H1 (cell line): Measurements from ENCODE around the gene AP3M1. TPM values are rescaled to one million over a fixed set of nuclear protein-coding genes. Genes with fewer than 3 reads are reported as not detected.
A peak's percentile ranks its signal among the peaks of the same experiment; 100 is the strongest.

Source experiments
- CTCF ChIA-PET: fragments of 300-600 bp; sonication (Branson Sonifier 250); formaldehyde crosslinking; loops from one replicate; lab custom pipeline; 2021; ENCODE audit not compliant: partially characterized antibody; lab: Charles Lee
- POLR2A ChIA-PET: fragments of 300-600 bp; sonication (Branson Sonifier 250); formaldehyde crosslinking; loops from one replicate; lab custom pipeline; 2021; ENCODE audit warnings: inconsistent platforms; ENCODE audit not compliant: partially characterized antibody; lab: Charles Lee
- DNase-seq, 2 experiments: peaks; one replicate each; pipeline versions ENCODE4 v3.0.0 to v3.0.0-alpha.2; 2010 to 2022; ENCODE audit warnings: low spot score in 2 of 2, low read depth in 1 of 2, mixed read lengths in 1 of 2
- FAIRE-seq: peaks from 2 replicates; lab custom pipeline; 2011; peaks lifted over from hg19 to GRCh38; lab: Jason Lieb, UNC
- H2AFZ ChIP-seq: 2 replicates; pipeline ENCODE4 v1.8.1; 2012; ENCODE audit warnings: low read length, inconsistent platforms
- H2AK5ac ChIP-seq: 2 replicates; pipeline ENCODE4 v1.6.1; 2013; ENCODE audit warnings: low read depth, low read length
- H2BK120ac ChIP-seq: replicated peaks from 2 replicates; pipeline ENCODE3; 2013; ENCODE audit warnings: low read depth, low read length, inconsistent platforms
- H2BK12ac ChIP-seq: 2 replicates; pipeline ENCODE4 v1.6.1; 2013; ENCODE audit warnings: low read depth, low read length
- H2BK15ac ChIP-seq: 2 replicates; pipeline ENCODE4 v1.6.1; 2013; ENCODE audit warnings: low read length
- H2BK20ac ChIP-seq: 2 replicates; pipeline ENCODE4 v1.6.1; 2013; ENCODE audit warnings: low read length
- H2BK5ac ChIP-seq: 2 replicates; pipeline ENCODE4 v1.6.1; 2013; ENCODE audit warnings: low read depth, low read length
- H3K14ac ChIP-seq: 2 replicates; pipeline ENCODE4 v1.6.1; 2013; ENCODE audit warnings: inconsistent platforms; ENCODE audit not compliant: insufficient read length
- H3K18ac ChIP-seq: 2 replicates; pipeline ENCODE4 v1.6.1; 2013; ENCODE audit warnings: low read length; ENCODE audit errors: extremely low read depth
- H3K23ac ChIP-seq: 2 replicates; pipeline ENCODE4 v1.6.1; 2013; ENCODE audit warnings: inconsistent platforms; ENCODE audit not compliant: insufficient read length
- H3K23me2 ChIP-seq: 2 replicates; pipeline ENCODE4 v1.6.1; 2013; ENCODE audit warnings: low read depth, low read length
- H3K27ac ChIP-seq: 2 replicates; pipeline ENCODE4 v1.6.1; 2011; ENCODE audit warnings: low read depth, low read length, inconsistent platforms
- H3K27me3 ChIP-seq, 4 experiments: replicated peaks in 1 of 4; 1 replicate in 1 of 4; 2 replicates in 3 of 4; pipeline versions ENCODE4 v1.6.1 to v1.8.1; 2011 to 2013; ENCODE audit warnings: low read length in 3 of 4, mild to moderate bottlenecking in 3 of 4, inconsistent platforms in 2 of 4, mixed read lengths in 2 of 4, moderate library complexity in 1 of 4; ENCODE audit not compliant: control insufficient read depth in 3 of 4, insufficient read depth in 3 of 4; ENCODE audit errors: extremely low read depth in 1 of 4
- H3K36me3 ChIP-seq, 4 experiments: 2 replicates each; pipeline versions ENCODE4 v1.6.1 to v1.8.1; 2011 to 2013; ENCODE audit warnings: mild to moderate bottlenecking in 4 of 4, low read length in 3 of 4, moderate library complexity in 2 of 4, control low read depth in 1 of 4, inconsistent platforms in 1 of 4; ENCODE audit not compliant: insufficient read depth in 4 of 4, control insufficient read depth in 2 of 4
- H3K4ac ChIP-seq: replicated peaks from 2 replicates; pipeline ENCODE3; 2013; ENCODE audit warnings: low read length, low read depth, mixed read lengths, inconsistent platforms; ENCODE audit not compliant: insufficient read length
- H3K4me1 ChIP-seq, 4 experiments: replicated peaks in 1 of 4; 1 replicate in 1 of 4; 2 replicates in 3 of 4; pipeline versions ENCODE4 v1.6.1 to v1.8.1; 2011 to 2013; ENCODE audit warnings: low read length in 3 of 4, inconsistent platforms in 2 of 4, mixed read lengths in 1 of 4; ENCODE audit not compliant: insufficient read depth in 4 of 4, control insufficient read depth in 3 of 4
- H3K4me2 ChIP-seq, 2 experiments: 2 replicates each; pipeline versions ENCODE4 v1.6.1 to v1.8.1; 2011 to 2013; ENCODE audit warnings: low read depth in 2 of 2, low read length in 2 of 2, control low read depth in 1 of 2, inconsistent platforms in 1 of 2, mild to moderate bottlenecking in 1 of 2; ENCODE audit not compliant: insufficient read depth in 1 of 2
- H3K4me3 ChIP-seq, 4 experiments: fragments of 200-600, 300-600 bp in 1 of 4; sonication (generic), shearing (Covaris generic), sonication (Bioruptor Twin) in 1 of 4; 2 replicates each; pipeline versions ENCODE4 v1.5.1 to v1.8.1; 2011 to 2016; ENCODE audit warnings: low read length in 4 of 4, low read depth in 3 of 4, control low read depth in 2 of 4, inconsistent platforms in 2 of 4, mild to moderate bottlenecking in 2 of 4, mixed read lengths in 1 of 4, moderate library complexity in 1 of 4; ENCODE audit not compliant: insufficient read depth in 2 of 4; ENCODE audit errors: extremely low read depth in 1 of 4
- H3K56ac ChIP-seq: replicated peaks from 2 replicates; pipeline ENCODE3; 2013; ENCODE audit warnings: low read depth, mild to moderate bottlenecking, mixed read lengths, low read length, inconsistent platforms; ENCODE audit not compliant: insufficient read length
- H3K79me1 ChIP-seq: 2 replicates; pipeline ENCODE4 v1.6.1; 2013; ENCODE audit warnings: low read depth, low read length, control low read depth
- H3K79me2 ChIP-seq, 2 experiments: 2 replicates each; pipeline versions ENCODE4 v1.6.1 to v1.8.1; 2012 to 2013; ENCODE audit warnings: low read length in 2 of 2, mild to moderate bottlenecking in 2 of 2, inconsistent platforms in 1 of 2; ENCODE audit not compliant: insufficient read depth in 2 of 2, control insufficient read depth in 1 of 2
- H3K9ac ChIP-seq, 4 experiments: replicated peaks in 1 of 4; 1 replicate in 1 of 4; 2 replicates in 3 of 4; pipeline versions ENCODE4 v1.6.1 to v1.8.1; 2011 to 2013; ENCODE audit warnings: low read depth in 3 of 4, low read length in 3 of 4, control low read depth in 2 of 4, mild to moderate bottlenecking in 2 of 4, moderate library complexity in 2 of 4, inconsistent platforms in 1 of 4; ENCODE audit errors: extremely low read depth in 1 of 4
- H3K9me3 ChIP-seq, 2 experiments: 2 replicates each; pipeline versions ENCODE4 v1.6.1 to v1.8.1; 2012 to 2013; ENCODE audit warnings: mild to moderate bottlenecking in 2 of 2, moderate library complexity in 2 of 2, control low read depth in 1 of 2, inconsistent platforms in 1 of 2, low read depth in 1 of 2, low read length in 1 of 2, mixed read lengths in 1 of 2; ENCODE audit not compliant: insufficient read depth in 2 of 2
- H4K20me1 ChIP-seq, 2 experiments: replicated peaks in 1 of 2; 2 replicates each; pipeline versions ENCODE3 to v1.8.1; 2011 to 2013; ENCODE audit warnings: inconsistent platforms in 2 of 2, low read length in 2 of 2, mild to moderate bottlenecking in 1 of 2; ENCODE audit not compliant: insufficient read depth in 2 of 2, control insufficient read depth in 1 of 2
- H4K5ac ChIP-seq: 2 replicates; pipeline ENCODE4 v1.6.1; 2013; ENCODE audit warnings: low read length, low read depth, mixed read lengths, inconsistent platforms; ENCODE audit not compliant: insufficient read length
- H4K8ac ChIP-seq: 2 replicates; pipeline ENCODE4 v1.8.0; 2013; ENCODE audit warnings: mild to moderate bottlenecking, moderate library complexity, low read length, inconsistent platforms; ENCODE audit not compliant: insufficient read depth; ENCODE audit errors: extremely low read depth
- H4K91ac ChIP-seq: replicated peaks from 2 replicates; pipeline ENCODE3; 2013; ENCODE audit warnings: low read length, mixed read lengths, inconsistent platforms; ENCODE audit not compliant: insufficient read length
- KDM1A ChIP-seq: fragments of 200-600, 300-600 bp; sonication (generic); IDR thresholded peaks from 2 replicates; pipeline ENCODE4 v1.7.1; 2016; ENCODE audit warnings: mild to moderate bottlenecking, low read length, borderline replicate concordance
- POLR2A ChIP-seq, 2 experiments: IDR thresholded peaks; 1 replicate in 1 of 2; 2 replicates in 1 of 2; pipeline ENCODE4 v1.6.1; 2011; ENCODE audit warnings: low read depth in 2 of 2, low read length in 2 of 2, mild to moderate bottlenecking in 2 of 2; ENCODE audit errors: control extremely low read depth in 1 of 2
- WGBS, 2 experiments: shearing (Covaris generic) in 1 of 2; methylation state at CpG; one replicate each; pipeline versions ENCODE4 v1.1.6 to v1.1.7; 2013 to 2015; ENCODE audit warnings: low lambda C conversion rate in 2 of 2, mixed read lengths in 2 of 2, inconsistent platforms in 1 of 2, low coverage in 1 of 2, missing lambda C conversion rate in 1 of 2; ENCODE audit not compliant: insufficient replicate concordance in 2 of 2, insufficient coverage in 1 of 2, insufficient read length in 1 of 2; ENCODE audit errors: extremely low coverage in 1 of 2, missing lambda C conversion rate in 1 of 2; 5-methylcytosine and 5-hydroxymethylcytosine counted together
- polyA plus RNA-seq, 7 experiments: library from polyadenylated mRNA; depleted of rRNA in 3 of 7; stranded (reverse) in 5 of 7; unstranded in 2 of 7; fragments of >200 nt in 5 of 7; fragments of 200-250 nt in 2 of 7; gene quantifications; 1 replicate in 5 of 7; 2 replicates in 1 of 7; 4 replicates in 1 of 7; pipeline versions ENCODE4 v1.2.1 to v1.2.3, GENCODE V29; 2011 to 2013; ENCODE audit warnings: missing spikeins in 2 of 7, mixed read lengths in 2 of 7
- total RNA-seq: library from RNA; stranded (reverse); fragmentation: NEBNext Ultra II Directional; extraction: Animal tissue kit (Norgen Biotek cat#: 25700); gene quantifications from 2 replicates; pipeline ENCODE4 v1.2.1, GENCODE V29; 2021
- TF ChIP-seq, protein P1 (sequence below): IDR thresholded peaks from 2 replicates; pipeline ENCODE4 v1.6.1; 2012; ENCODE audit warnings: inconsistent platforms

The AP3M1 gene
- total and polyA plus RNA-seq, 2 of the 8 experiments (the other 6 are each of a cell fraction or from before 2014, with no cell fraction given) = 23.9 to 38.9 TPM

GRCh38 chr10:74110120-74110519 is 40.5 kb downstream of the AP3M1 start:
- ChIA-PET CTCF (interaction anchor here (0.9 to 2.6 kb wide), 5 partner anchors 12 to 151 kb away, joined by 3 to 10 read pairs (median 3); no protein-coding TSS in a partner anchor), POLR2A (interaction anchor here (0.6 to 2.9 kb wide), 5 partner anchors 8 to 1019 kb away, joined by 3 to 11 read pairs (median 6); no protein-coding TSS in a partner anchor)
- DNase-seq (no peak), FAIRE-seq (no peak)
- Histone ChIP-seq H4K8ac (no peak overlapping the region), H2BK15ac (no peak overlapping the region), H4K5ac (no peak overlapping the region), H2BK5ac (no peak overlapping the region), H2AK5ac (no peak overlapping the region), H3K23me2 (no peaks in the 10 kb centered on the region; the same call in 1 of the 2 replicates), H4K20me1 (peaks cover 3 to 4% of the 10 kb centered on the region in 2 experiments), H4K91ac (no peak overlapping the region), H3K36me3 (peaks cover 67 to 98% (median 89%) of the 10 kb centered on the region in 4 experiments), H2BK20ac (no peak overlapping the region), H3K79me2 (0 out of 4 replicates have a peak, but pooled peaks cover 0 to 3% of the 10 kb centered on the region in 2 experiments), H3K4ac (no peak overlapping the region), H3K4me2 (no peak overlapping the region), H3K4me1 (no peaks in the 10 kb centered on the region), H2AFZ (no peak overlapping the region), H3K9ac (no peak overlapping the region), H3K56ac (no peak overlapping the region), H3K4me3 (no peak overlapping the region), H2BK12ac (no peak overlapping the region), H3K27me3 (no peaks in the 10 kb centered on the region), H3K18ac (no peak overlapping the region), H3K23ac (no peak overlapping the region), H3K27ac (no peak overlapping the region), H3K79me1 (no peaks in the 10 kb centered on the region), H2BK120ac (no peak overlapping the region), H3K9me3 (no peaks in the 10 kb centered on the region), H3K14ac (no peak overlapping the region)
- WGBS, 2 experiments = 81% methylated on average over 1 of the region's 1 CpG; no CpG with 5 or more reads in 1 of the 2 experiments
- TF ChIP-seq KDM1A (no peak), POLR2A (IDR thresholded peaks at IDR 0.05; ENCODE audit: control extremely low read depth in 1 of 2, low read depth in 2 of 2, low read length in 2 of 2) (0 out of 3 replicates have a peak, but pooled peaks of 1 of the 2 experiments have one; percentile 17)
- TF ChIP-seq, protein P1, sequence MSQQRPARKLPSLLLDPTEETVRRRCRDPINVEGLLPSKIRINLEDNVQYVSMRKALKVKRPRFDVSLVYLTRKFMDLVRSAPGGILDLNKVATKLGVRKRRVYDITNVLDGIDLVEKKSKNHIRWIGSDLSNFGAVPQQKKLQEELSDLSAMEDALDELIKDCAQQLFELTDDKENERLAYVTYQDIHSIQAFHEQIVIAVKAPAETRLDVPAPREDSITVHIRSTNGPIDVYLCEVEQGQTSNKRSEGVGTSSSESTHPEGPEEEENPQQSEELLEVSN = no peak
